ENCODE data around the gene HPCAL1.

The HPCAL1 gene

DNA sequence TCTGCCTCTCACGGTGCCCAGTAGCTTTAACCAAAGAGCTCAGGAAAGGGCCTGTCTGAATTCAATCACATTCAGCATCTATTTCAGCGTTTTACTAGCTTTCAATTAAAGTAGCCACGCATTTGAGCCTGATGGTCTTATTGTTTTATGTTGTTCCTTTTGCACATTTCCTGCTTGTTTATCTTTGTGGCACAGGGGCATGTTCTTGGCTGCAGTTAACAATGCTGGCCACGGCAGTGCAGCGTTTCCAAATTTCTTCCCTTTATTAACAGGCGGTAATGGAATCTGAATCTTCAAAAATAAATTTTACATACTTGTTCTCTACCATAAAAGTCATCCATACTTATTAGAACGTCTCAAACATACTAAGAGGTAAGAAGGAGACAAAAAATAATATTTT lies 46.2 kb downstream of the HPCAL1 start:
- Histone ChIP-seq H3F3A (ENCODE audit: control insufficient read depth, insufficient read depth) (no peaks in the 10 kb centered on the region), H3K4me3 (ENCODE audit: low read length) (no peak overlapping the region), H3K9me3 (ENCODE audit: control insufficient read depth, insufficient read depth, low read length) (no peaks in the 10 kb centered on the region), H3K4me1 (ENCODE audit: control insufficient read depth, low read length) (peaks cover 11% of the 10 kb centered on the region), H3K36me3 (ENCODE audit: control insufficient read depth, low read length) (no peaks in the 10 kb centered on the region), H3K4me2 (ENCODE audit: low read length) (no peak overlapping the region), H3K79me2 (ENCODE audit: control insufficient read depth, low read length) (no peaks in the 10 kb centered on the region), H3K9me2 (replicated peaks; ENCODE audit: control insufficient read depth, low read length) (no peaks in the 10 kb centered on the region), H3K27ac (ENCODE audit: low read depth, low read length) (no peak overlapping the region), H4K20me1 (ENCODE audit: control insufficient read depth, insufficient read depth, low read depth, low read length) (no peaks in the 10 kb centered on the region), H3K27me3 (ENCODE audit: control insufficient read depth, low read length) (no peaks in the 10 kb centered on the region)
- no peak for TF ChIP-seq EZH2phosphoT487 (IDR thresholded peaks at IDR 0.05; ENCODE audit: borderline replicate concordance, low read length)
- TF ChIP-seq, protein P1, sequence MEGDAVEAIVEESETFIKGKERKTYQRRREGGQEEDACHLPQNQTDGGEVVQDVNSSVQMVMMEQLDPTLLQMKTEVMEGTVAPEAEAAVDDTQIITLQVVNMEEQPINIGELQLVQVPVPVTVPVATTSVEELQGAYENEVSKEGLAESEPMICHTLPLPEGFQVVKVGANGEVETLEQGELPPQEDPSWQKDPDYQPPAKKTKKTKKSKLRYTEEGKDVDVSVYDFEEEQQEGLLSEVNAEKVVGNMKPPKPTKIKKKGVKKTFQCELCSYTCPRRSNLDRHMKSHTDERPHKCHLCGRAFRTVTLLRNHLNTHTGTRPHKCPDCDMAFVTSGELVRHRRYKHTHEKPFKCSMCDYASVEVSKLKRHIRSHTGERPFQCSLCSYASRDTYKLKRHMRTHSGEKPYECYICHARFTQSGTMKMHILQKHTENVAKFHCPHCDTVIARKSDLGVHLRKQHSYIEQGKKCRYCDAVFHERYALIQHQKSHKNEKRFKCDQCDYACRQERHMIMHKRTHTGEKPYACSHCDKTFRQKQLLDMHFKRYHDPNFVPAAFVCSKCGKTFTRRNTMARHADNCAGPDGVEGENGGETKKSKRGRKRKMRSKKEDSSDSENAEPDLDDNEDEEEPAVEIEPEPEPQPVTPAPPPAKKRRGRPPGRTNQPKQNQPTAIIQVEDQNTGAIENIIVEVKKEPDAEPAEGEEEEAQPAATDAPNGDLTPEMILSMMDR (IDR thresholded peaks at IDR 0.05; ENCODE audit: low read depth, low read length, poor library complexity, severe bottlenecking): no peak

DNA sequence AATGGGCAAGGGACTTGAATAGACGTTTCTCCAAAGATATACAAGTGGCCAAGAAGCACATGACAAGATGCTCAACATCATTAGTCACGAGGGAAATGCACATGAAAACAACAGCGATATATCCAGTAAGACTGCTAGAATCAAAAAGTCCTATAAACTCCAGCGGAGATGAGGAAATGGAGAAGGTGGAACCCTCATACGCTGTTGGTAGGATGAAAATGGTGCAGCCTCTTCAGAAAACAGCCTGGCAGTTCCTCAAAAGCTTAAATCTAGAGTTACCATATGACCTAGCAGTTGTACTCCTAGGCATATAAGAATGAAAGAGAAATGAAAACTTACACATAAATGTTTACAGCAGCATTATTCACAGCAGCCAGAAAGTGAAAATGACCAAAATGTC lies 48.1 kb downstream of the HPCAL1 start:
- no peaks in the 10 kb centered on the region for H3K9me3 ChIP-seq (ENCODE audit: control insufficient read depth, insufficient read depth, low read length)
- no peaks in the 10 kb centered on the region for H3K79me2 ChIP-seq (ENCODE audit: control insufficient read depth, low read length)
- no peak overlapping the region for H3K4me3 ChIP-seq (ENCODE audit: low read length)
- H4K20me1 ChIP-seq (ENCODE audit: control insufficient read depth, insufficient read depth, low read depth, low read length): no peaks in the 10 kb centered on the region
- no peak overlapping the region for H3K4me2 ChIP-seq (ENCODE audit: low read length)
- no peaks in the 10 kb centered on the region for H3K9me2 ChIP-seq (replicated peaks; ENCODE audit: control insufficient read depth, low read length)
- no peak overlapping the region for H3K27ac ChIP-seq (ENCODE audit: low read depth, low read length)
- no peaks in the 10 kb centered on the region for H3F3A ChIP-seq (ENCODE audit: control insufficient read depth, insufficient read depth)
- no peaks in the 10 kb centered on the region for H3K4me1 ChIP-seq (ENCODE audit: control insufficient read depth, low read length)
- no peaks in the 10 kb centered on the region for H3K27me3 ChIP-seq (ENCODE audit: control insufficient read depth, low read length)
- H3K36me3 ChIP-seq (ENCODE audit: control insufficient read depth, low read length): no peaks in the 10 kb centered on the region
- TF ChIP-seq, protein P1 (IDR thresholded peaks at IDR 0.05; ENCODE audit: low read depth, low read length, poor library complexity, severe bottlenecking): no peak
- TF ChIP-seq EZH2phosphoT487 (IDR thresholded peaks at IDR 0.05; ENCODE audit: borderline replicate concordance, low read length): no peak

DNA sequence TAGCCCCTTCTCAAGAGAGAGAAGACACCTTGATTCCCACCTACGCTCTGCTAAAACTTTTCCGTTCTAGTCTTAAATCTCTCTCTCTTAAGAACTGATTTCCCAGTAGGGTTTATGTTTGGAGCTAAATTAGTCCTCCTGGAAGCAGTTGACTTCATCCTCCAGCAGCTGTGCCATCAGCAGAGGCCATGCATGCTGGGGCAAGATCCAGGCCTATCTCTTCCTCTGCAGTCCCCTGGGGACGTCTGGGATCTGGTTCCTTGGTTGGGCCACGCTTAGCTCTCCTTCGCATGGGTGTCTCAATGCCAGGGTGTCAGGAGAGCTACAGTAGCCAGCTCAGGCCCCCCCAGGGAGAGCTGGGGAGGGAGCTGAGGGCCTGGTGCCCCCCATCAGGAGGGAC lies 49.7 kb downstream of the HPCAL1 start:
- Histone ChIP-seq H3K4me1 (ENCODE audit: control insufficient read depth, low read length) (no peaks in the 10 kb centered on the region), H3K9me3 (ENCODE audit: control insufficient read depth, insufficient read depth, low read length) (no peaks in the 10 kb centered on the region), H4K20me1 (ENCODE audit: control insufficient read depth, insufficient read depth, low read depth, low read length) (no peaks in the 10 kb centered on the region), H3K9me2 (replicated peaks; ENCODE audit: control insufficient read depth, low read length) (no peaks in the 10 kb centered on the region), H3K79me2 (ENCODE audit: control insufficient read depth, low read length) (no peaks in the 10 kb centered on the region), H3F3A (ENCODE audit: control insufficient read depth, insufficient read depth) (no peaks in the 10 kb centered on the region), H3K27ac (ENCODE audit: low read depth, low read length) (no peak overlapping the region), H3K36me3 (ENCODE audit: control insufficient read depth, low read length) (no peaks in the 10 kb centered on the region), H3K27me3 (ENCODE audit: control insufficient read depth, low read length) (no peaks in the 10 kb centered on the region), H3K4me3 (ENCODE audit: low read length) (no peak overlapping the region), H3K4me2 (ENCODE audit: low read length) (no peak overlapping the region)
- TF ChIP-seq, protein P1 (IDR thresholded peaks at IDR 0.05; ENCODE audit: low read depth, low read length, poor library complexity, severe bottlenecking): no peak
- no peak for TF ChIP-seq EZH2phosphoT487 (IDR thresholded peaks at IDR 0.05; ENCODE audit: borderline replicate concordance, low read length)

DNA sequence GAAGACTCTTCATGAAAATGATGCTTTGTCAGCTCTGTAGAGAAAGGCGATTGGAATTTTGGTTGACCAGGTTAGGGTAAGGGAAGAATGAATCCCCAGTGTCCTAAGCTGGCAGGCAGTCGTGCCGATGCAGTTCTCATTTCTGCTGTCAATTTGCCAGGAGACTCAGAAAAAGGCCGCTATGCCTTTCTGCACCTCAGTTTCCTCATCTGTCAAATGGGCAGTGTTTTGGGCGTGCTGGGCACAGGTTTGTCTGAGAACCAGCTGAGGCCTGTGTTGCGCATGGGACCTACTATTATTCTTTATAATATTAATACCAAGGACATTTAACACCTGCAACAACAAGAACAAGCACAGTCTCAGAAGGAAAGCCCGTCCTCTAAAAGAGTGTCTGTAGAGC lies 50.3 kb downstream of the HPCAL1 start:
- Histone ChIP-seq H3K27me3 (ENCODE audit: control insufficient read depth, low read length) (no peaks in the 10 kb centered on the region), H3K9me3 (ENCODE audit: control insufficient read depth, insufficient read depth, low read length) (no peaks in the 10 kb centered on the region), H3K4me2 (ENCODE audit: low read length) (no peak overlapping the region), H3K79me2 (ENCODE audit: control insufficient read depth, low read length) (no peaks in the 10 kb centered on the region), H3F3A (ENCODE audit: control insufficient read depth, insufficient read depth) (no peaks in the 10 kb centered on the region), H3K4me1 (ENCODE audit: control insufficient read depth, low read length) (no peaks in the 10 kb centered on the region), H3K27ac (ENCODE audit: low read depth, low read length) (no peak overlapping the region), H3K4me3 (ENCODE audit: low read length) (no peak overlapping the region), H3K36me3 (ENCODE audit: control insufficient read depth, low read length) (no peaks in the 10 kb centered on the region), H3K9me2 (replicated peaks; ENCODE audit: control insufficient read depth, low read length) (no peaks in the 10 kb centered on the region), H4K20me1 (ENCODE audit: control insufficient read depth, insufficient read depth, low read depth, low read length) (no peaks in the 10 kb centered on the region)
- no peak for TF ChIP-seq EZH2phosphoT487 (IDR thresholded peaks at IDR 0.05; ENCODE audit: borderline replicate concordance, low read length)
- TF ChIP-seq, protein P1 (IDR thresholded peaks at IDR 0.05; ENCODE audit: low read depth, low read length, poor library complexity, severe bottlenecking): no peak
